ENCODE results near the gene PWWP2B. TPM values are rescaled to one million over a fixed set of nuclear protein-coding genes. Genes with fewer than 3 reads are reported as not detected.

The PWWP2B gene
- total and polyA plus RNA-seq, 2 of the 8 experiments (the other 6 are each of a cell fraction or from before 2014, with no cell fraction given) = 5.3 to 10.8 TPM

DNA sequence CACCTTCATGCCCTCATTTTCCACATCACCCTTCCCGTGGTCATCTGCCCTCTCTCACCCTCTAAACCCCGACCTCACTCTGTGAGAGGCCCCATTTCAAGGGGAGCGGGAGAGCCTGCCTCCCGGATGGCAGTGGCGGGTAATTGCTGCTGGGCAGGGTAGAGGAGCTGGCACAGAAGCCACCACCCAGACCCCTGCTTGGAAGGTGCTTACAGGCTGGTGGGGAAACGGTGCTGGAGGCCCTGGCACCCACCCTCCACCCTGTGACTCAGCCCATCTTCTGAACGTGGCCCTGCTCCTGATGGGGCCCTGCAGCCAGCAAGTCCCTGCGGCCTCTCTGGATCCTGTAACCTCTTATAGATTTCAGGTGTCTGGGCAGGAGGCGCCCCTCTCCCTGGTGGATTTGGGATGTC is 10.6 kb upstream of the PWWP2B start:
- no peak overlapping the region for H2AK5ac ChIP-seq (ENCODE audit: low read depth, low read length)
- peaks cover 0 to 12% (median 9%) of the 10 kb centered on the region in 4 experiments; a peak in 6 of 7 replicates for H3K4me1 ChIP-seq (replicated peaks in 1 of 4; ENCODE audit: control insufficient read depth in 3 of 4, insufficient read depth in 4 of 4, low read length in 3 of 4)
- H2BK120ac ChIP-seq (replicated peaks; ENCODE audit: low read depth, low read length) = no peak overlapping the region
- no peaks in the 10 kb centered on the region for H3K9me3 ChIP-seq (ENCODE audit: insufficient read depth in 2 of 2, low read depth in 1 of 2, low read length in 1 of 2)
- H4K20me1 ChIP-seq (replicated peaks in 1 of 2; ENCODE audit: control insufficient read depth in 1 of 2, insufficient read depth in 2 of 2, low read length in 2 of 2) = no peaks in the 10 kb centered on the region
- H2AFZ ChIP-seq (ENCODE audit: low read length) = no peak overlapping the region
- no peak overlapping the region for H3K56ac ChIP-seq (replicated peaks; ENCODE audit: insufficient read length, low read depth, low read length)
- no peaks in the 10 kb centered on the region for H3K27me3 ChIP-seq (replicated peaks in 1 of 4; ENCODE audit: control insufficient read depth in 3 of 4, extremely low read depth in 1 of 4, insufficient read depth in 3 of 4, low read length in 3 of 4)
- H2BK5ac ChIP-seq (ENCODE audit: low read depth, low read length) = no peak overlapping the region
- no peaks in the 10 kb centered on the region for H3K23me2 ChIP-seq (ENCODE audit: low read depth, low read length)
- no peaks in the 10 kb centered on the region for H3K79me2 ChIP-seq (ENCODE audit: control insufficient read depth in 1 of 2, insufficient read depth in 2 of 2, low read length in 2 of 2)
- H3K4ac ChIP-seq (replicated peaks; ENCODE audit: insufficient read length, low read depth, low read length) = no peak overlapping the region
- no peak overlapping the region; the same call in 1 of the 2 replicates for H4K8ac ChIP-seq (ENCODE audit: extremely low read depth, insufficient read depth, low read length)
- H3K23ac ChIP-seq (ENCODE audit: insufficient read length) = no peak overlapping the region
- H4K5ac ChIP-seq (ENCODE audit: insufficient read length, low read depth, low read length) = no peak overlapping the region
- H3K4me3 ChIP-seq (ENCODE audit: extremely low read depth in 1 of 4, insufficient read depth in 2 of 4, low read depth in 3 of 4, low read length in 4 of 4) = no peak overlapping the region
- 0 out of 2 replicates have a peak overlapping the region, but pooled peaks have one; percentile 17 for H2BK12ac ChIP-seq (ENCODE audit: low read depth, low read length)
- WGBS, 2 experiments (ENCODE audit: extremely low coverage in 1 of 2, insufficient coverage in 1 of 2, insufficient read length in 1 of 2, insufficient replicate concordance in 2 of 2, low coverage in 1 of 2, low lambda C conversion rate in 2 of 2, missing lambda C conversion rate in 1 of 2) = 90% methylated on average over 8 of the region's 9 CpGs; no CpG with 5 or more reads in 1 of the 2 experiments
- no peak for DNase-seq (ENCODE audit: low read depth in 1 of 2, low spot score in 2 of 2)
- FAIRE-seq = no peak
- CTCF ChIA-PET (ENCODE audit: partially characterized antibody) = interaction anchor here (0.8 to 1.7 kb wide), 5 partner anchors 19 to 68 kb away, joined by 3 to 5 read pairs (median 3); no protein-coding TSS in a partner anchor
- POLR2A ChIA-PET (ENCODE audit: partially characterized antibody) = no interaction called here
- H3K18ac ChIP-seq (ENCODE audit: extremely low read depth, low read length) = no peak overlapping the region
- no peaks in the 10 kb centered on the region for H3K79me1 ChIP-seq (ENCODE audit: low read depth, low read length)
- H2BK15ac ChIP-seq (ENCODE audit: low read length) = no peak overlapping the region
- H3K4me2 ChIP-seq (ENCODE audit: insufficient read depth in 1 of 2, low read depth in 2 of 2, low read length in 2 of 2) = no peak overlapping the region
- no peak overlapping the region for H3K14ac ChIP-seq (ENCODE audit: insufficient read length)
- no peak for TF ChIP-seq BRCA1 (IDR thresholded peaks at IDR 0.05; ENCODE audit: low read depth, low read length)
- TF ChIP-seq, protein P1, sequence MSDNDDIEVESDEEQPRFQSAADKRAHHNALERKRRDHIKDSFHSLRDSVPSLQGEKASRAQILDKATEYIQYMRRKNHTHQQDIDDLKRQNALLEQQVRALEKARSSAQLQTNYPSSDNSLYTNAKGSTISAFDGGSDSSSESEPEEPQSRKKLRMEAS (IDR thresholded peaks at IDR 0.05) = no peak
- no peak for TF ChIP-seq KDM4A (IDR thresholded peaks at IDR 0.05; ENCODE audit: low read depth, low read length, severe bottlenecking)
- TF ChIP-seq KDM1A (IDR thresholded peaks at IDR 0.05; ENCODE audit: borderline replicate concordance, low read length) = no peak
- TF ChIP-seq CREB1 (IDR thresholded peaks at IDR 0.05) = no peak
- no peak overlapping the region for H3K27ac ChIP-seq (ENCODE audit: low read depth, low read length)
- no peaks in the 10 kb centered on the region for H3K36me3 ChIP-seq (ENCODE audit: control insufficient read depth in 2 of 4, insufficient read depth in 4 of 4, low read length in 3 of 4)
- H4K91ac ChIP-seq (replicated peaks; ENCODE audit: insufficient read length, low read length) = no peak overlapping the region
- no peak overlapping the region for H2BK20ac ChIP-seq (ENCODE audit: low read length)
- no peak overlapping the region for H3K9ac ChIP-seq (replicated peaks in 1 of 4; ENCODE audit: extremely low read depth in 1 of 4, low read depth in 3 of 4, low read length in 3 of 4)

All from H1 (cell line).